ENCODE results near the gene DEFB112.

- TF ChIP-seq SPI1 (IDR thresholded peaks at IDR 0.05; ENCODE audit: low read depth, low read length): no peak
- TF ChIP-seq PAX5 (IDR thresholded peaks at IDR 0.05; ENCODE audit: insufficient read depth, low read length, severe bottlenecking): no peak
- no peak for TF ChIP-seq POLR2A (IDR thresholded peaks at IDR 0.05; ENCODE audit: low read depth, low read length)
Observed at GRCh38 chr6:50097966-50098640, 48.4 kb upstream of the DEFB112 start.

Data from GM12891 (cell line).